HS-27A (cell line): ENCODE results near the gene CACHD1.

ENCODE experiments used
- DNase-seq: peaks from one replicate; pipeline ENCODE4 v3.0.0-alpha.2; 2012; ENCODE audit warnings: low read depth, missing footprints

The CACHD1 gene

GRCh38 chr1:64523413-64524337 lies 53.7 kb downstream of the CACHD1 start:
- no peak for DNase-seq

GRCh38 chr1:64524614-64525013 lies 54.7 kb downstream of the CACHD1 start:
- no peak for DNase-seq

- no peak for DNase-seq
Measured at GRCh38 chr1:64525116-64525686, 55.3 kb downstream of the CACHD1 start.

GRCh38 chr1:64526312-64526711 lies 56.4 kb downstream of the CACHD1 start:
- DNase-seq, result no peak

- DNase-seq, result no peak
Measured at GRCh38 chr1:64527165-64527564, 57.2 kb downstream of the CACHD1 start.

GRCh38 chr1:64527786-64528185 lies 57.9 kb downstream of the CACHD1 start:
- no peak for DNase-seq

- no peak for DNase-seq
Measured at GRCh38 chr1:64530969-64531692, 61.2 kb downstream of the CACHD1 start.

- no peak for DNase-seq
Measured at GRCh38 chr1:64532646-64533045, 62.7 kb downstream of the CACHD1 start.

- no peak for DNase-seq
Measured at GRCh38 chr1:64535938-64536835, 66.3 kb downstream of the CACHD1 start.

- DNase-seq, result no peak
Measured at GRCh38 chr1:64536836-64537490, 67.0 kb downstream of the CACHD1 start.

- no peak for DNase-seq
Measured at GRCh38 chr1:64537942-64538341, 68.0 kb downstream of the CACHD1 start.

GRCh38 chr1:64538389-64538788 lies 68.5 kb downstream of the CACHD1 start:
- DNase-seq, result no peak

- DNase-seq, result no peak
Measured at GRCh38 chr1:64539289-64539688, 69.4 kb downstream of the CACHD1 start.

- DNase-seq, result no peak
Measured at GRCh38 chr1:64539781-64540218, 69.9 kb downstream of the CACHD1 start.

- DNase-seq, result no peak
Measured at GRCh38 chr1:64540265-64540791, 70.4 kb downstream of the CACHD1 start.

- DNase-seq, result no peak
Measured at GRCh38 chr1:64542118-64542517, 72.2 kb downstream of the CACHD1 start.

- peak; percentile 17 for DNase-seq
Measured at GRCh38 chr1:64543831-64544230, 73.9 kb downstream of the CACHD1 start.

GRCh38 chr1:64545118-64545843 lies 75.4 kb downstream of the CACHD1 start:
- no peak for DNase-seq

GRCh38 chr1:64546013-64546412 lies 76.1 kb downstream of the CACHD1 start:
- DNase-seq, result no peak
